Activated CD4-positive, alpha-beta T cell treated with anti-CD3 and anti-CD28 coated beads, Interleukin-2, amount 50 U/mL, for 1 hour (primary cell): ENCODE measurements around the gene ANKRD10.
"Not testable (repeated sequence)": the region's sequence is repeated elsewhere in the genome, so short reads cannot be mapped to it uniquely, and the experiment has no call there.

ENCODE experiments used
- DNase-seq: peaks from one replicate; pipeline ENCODE4 v3.0.0-alpha.2; 2020

The ANKRD10 gene

GRCh38 chr13:110915057-110915873 is at the start of gene ANKRD10:
ANKRD10 (minus strand) TSS chr13:110915069; CDS start chr13:110914934, 135 bp downstream.
- peak; percentile 89 for DNase-seq

- no peak for DNase-seq
Measured at GRCh38 chr13:110964229-110965037, 49.6 kb upstream of the ANKRD10 start.

- DNase-seq, result no peak
Measured at GRCh38 chr13:110963554-110963970, 48.7 kb upstream of the ANKRD10 start.

DNA sequence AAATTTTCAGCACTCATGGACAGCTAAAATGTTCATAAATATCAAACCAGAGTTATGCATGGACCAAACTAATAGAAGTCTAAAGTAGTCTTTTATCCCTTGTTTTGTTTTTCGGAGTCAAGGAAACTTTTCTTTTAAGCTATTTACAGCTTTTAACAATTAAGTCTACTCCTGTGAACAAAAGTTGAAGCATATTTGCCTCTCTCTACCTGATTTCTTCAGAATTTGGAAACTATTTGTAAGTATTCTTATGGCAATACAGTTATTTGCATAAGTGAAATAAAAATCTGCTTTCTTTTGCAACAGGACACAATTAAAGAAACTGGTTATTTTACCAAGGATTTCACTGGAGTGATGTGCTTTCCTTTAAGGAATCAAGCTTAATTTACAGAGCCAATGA is 47.1 kb upstream of the ANKRD10 start:
- DNase-seq, result no peak

DNA sequence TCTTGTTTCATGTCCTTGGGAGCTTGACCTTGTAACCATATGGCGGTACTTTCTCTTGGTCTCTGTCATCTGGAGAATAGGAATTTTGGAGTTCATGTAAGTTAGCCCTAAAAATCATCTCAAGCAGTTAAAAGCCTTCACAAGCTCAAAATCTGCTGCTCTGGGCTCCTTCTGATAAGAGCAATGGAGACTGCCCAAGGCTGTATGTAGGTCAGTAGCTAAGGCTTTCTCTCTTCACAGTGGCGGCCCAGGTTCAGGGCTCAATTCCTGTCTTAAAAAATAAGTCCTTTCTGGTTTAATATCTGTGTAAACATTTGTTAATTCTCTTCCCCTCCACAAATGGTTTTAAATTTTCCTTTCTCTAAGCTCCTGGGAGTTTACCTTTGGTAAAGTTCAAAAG is 45.3 kb upstream of the ANKRD10 start:
- DNase-seq, result no peak

GRCh38 chr13:110957931-110958330 is 43.1 kb upstream of the ANKRD10 start:
- DNase-seq, result no peak

- no peak for DNase-seq
Measured at GRCh38 chr13:110957181-110957884, 42.5 kb upstream of the ANKRD10 start.

DNA sequence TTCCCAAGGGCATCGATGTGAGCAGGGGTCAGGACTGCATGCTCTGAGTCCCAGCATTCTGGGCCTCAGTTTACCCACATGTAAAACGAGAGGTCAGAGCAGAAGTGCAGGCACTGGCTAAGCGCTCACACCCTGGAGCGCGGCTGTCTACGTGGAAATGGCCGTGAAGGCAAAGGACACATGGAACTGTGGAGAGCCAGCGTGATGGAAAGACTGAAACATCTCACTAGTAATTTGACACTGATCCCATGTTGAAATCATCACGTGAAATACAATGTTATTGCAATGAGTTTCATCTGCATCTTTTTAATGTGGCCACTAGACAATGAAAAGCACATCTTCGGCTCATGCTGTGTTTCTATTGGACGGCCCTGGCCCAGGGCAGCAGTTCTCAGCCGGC is 41.3 kb upstream of the ANKRD10 start:
- not testable (repeated sequence) for DNase-seq

- DNase-seq, result not testable (repeated sequence)
Measured at GRCh38 chr13:110955608-110956007, 40.7 kb upstream of the ANKRD10 start.

DNA sequence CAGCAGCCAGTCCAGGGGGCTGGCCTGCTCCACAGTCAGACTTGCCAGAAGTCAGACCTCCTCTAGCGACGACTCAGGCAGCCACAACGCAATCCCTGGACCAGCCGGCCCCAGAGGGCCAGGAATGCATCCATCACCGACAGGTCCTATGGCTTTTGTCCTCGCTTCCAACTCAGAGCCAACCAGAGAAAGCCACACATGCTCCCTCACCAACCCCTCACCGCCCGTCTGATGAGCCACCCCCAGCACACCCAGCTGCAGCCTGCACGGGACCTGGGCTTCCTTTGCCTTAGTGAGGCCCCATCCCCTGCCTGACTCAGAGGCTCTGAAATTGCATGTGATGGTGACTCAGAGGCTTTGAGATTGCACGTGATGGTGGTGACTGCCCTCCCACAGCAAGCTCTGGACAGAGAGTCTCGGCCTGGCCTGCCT is 40.2 kb upstream of the ANKRD10 start:
- not testable (repeated sequence) for DNase-seq

DNA sequence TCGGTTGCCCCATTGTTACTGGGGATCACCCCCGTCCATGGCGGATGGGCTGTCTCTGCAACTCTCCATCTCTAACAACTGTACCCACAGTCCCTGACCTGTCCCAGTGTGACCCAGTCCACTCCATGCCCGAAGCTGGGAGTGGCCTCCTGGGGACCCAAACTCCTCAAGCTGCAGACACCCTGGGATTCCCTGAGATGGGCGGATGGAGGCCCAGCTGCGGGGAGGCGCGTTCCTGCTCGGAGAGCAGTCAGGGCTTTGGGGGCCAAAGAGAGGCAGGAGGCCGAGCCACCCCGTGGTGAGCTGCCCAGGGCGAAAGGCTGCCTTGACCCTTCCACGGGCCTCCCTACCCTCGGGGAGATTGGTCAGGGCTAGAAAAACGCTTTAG is 39.7 kb upstream of the ANKRD10 start:
- DNase-seq, result not testable (repeated sequence)

DNA sequence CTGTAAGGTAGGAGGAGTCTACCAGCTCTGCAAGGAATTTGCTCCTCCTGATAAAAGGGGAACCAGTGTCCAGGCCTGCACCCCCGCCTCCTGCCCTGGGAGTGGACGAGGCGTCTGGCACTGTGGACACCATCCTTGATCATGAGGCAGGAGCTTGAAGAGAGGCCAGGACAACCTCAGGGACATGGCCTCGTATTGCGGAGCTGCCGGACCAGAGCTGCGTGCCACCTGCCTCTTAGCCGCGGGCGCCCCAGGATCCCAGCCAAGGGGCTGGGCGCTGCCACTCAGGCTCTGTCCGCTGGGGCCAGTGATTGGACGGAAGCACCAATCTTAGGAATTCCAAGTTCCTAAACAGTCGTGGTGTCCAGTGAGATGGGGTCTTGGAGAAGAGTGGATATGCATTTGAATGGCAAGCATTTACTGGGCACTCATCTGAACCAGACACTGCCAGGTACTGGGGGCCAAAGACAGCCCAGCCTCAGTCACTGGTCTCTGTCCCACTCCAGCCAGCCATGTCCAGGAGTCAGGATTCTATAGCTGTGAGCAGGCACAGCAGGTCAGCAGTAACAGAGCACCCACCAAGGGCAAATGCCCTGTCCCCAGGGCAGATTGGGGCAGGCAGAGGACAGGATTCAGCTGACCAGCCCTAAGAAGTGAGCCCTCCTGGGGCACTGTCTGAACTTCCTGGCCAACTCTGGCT is 39.1 kb upstream of the ANKRD10 start:
- no peak for DNase-seq

DNA sequence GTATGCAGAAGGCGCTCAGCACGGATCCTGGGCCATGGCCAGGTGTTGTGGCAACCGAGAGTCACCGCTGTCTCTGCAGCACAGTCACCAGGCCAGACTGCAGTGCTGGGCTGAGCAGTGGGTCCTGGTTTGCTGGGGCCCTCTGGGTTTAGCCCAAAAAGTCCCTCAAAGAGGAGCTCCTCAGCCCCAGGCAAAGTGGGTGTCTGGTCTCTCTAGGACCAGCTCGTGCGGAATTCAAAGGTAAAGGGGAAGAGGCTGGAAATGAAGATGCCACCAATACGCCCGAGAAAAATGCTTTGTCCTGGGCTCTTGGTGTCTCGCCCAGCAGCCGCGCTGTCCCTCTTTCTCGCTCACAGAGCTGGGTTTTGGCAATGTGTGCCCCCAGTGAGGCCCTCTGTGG is 38.5 kb upstream of the ANKRD10 start:
- no peak for DNase-seq

DNA sequence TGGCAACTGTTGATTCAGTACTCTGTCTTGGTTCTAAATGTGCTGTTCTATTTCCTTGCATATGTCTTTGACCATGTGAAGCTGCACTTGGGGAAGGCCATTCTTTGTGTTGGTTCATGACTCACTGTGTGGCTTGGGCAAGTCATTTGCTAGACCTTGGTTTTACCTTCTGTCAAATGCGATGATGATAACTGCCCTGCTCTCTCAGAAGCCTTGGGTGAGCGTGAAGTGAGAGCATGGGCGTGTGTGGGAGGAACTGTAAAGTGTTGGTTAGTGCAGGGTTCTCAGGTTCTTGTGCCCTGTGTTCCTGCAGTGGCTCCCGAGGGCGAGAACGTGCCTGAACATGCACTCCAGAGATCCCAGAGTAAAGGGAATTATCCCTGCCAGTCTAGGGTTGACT is 37.3 kb upstream of the ANKRD10 start:
- DNase-seq, result not testable (repeated sequence)

- no peak for DNase-seq
Measured at GRCh38 chr13:110950819-110951570, 36.1 kb upstream of the ANKRD10 start.

GRCh38 chr13:110950356-110950755 is 35.5 kb upstream of the ANKRD10 start:
- DNase-seq, result no peak

DNA sequence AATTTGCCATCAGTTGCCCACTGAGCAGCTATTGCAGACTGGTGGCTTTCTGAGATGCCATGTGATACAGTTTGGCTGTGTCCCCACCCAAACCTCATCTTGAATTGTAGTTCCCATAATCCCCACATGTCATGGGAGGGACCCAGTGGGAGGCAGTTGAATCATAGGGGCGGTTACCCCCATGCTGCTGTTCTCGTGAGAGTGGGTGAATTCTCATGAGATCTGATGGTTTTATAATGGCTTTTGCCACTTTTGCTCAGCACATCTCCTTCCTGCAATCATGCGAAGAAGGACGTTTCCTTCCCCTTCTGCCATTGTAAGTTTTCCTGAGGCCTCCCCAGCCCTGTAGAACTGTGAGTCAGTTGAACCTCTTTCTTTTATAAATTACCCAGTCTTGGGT is 34.8 kb upstream of the ANKRD10 start:
- DNase-seq, result no peak

GRCh38 chr13:110949116-110949515 is 34.2 kb upstream of the ANKRD10 start:
- no peak for DNase-seq

GRCh38 chr13:110947338-110947737 is 32.5 kb upstream of the ANKRD10 start:
- DNase-seq, result not testable (repeated sequence)

GRCh38 chr13:110945928-110946570 is 31.2 kb upstream of the ANKRD10 start:
- DNase-seq, result no peak
